Measurements from ENCODE around the gene MED13. TPM values are rescaled to one million over a fixed set of nuclear protein-coding genes. Genes with fewer than 3 reads are reported as not detected.
A peak's percentile ranks its signal among the peaks of the same experiment; 100 is the strongest.

The MED13 gene
- total RNA-seq, 4 donors from 2014 or later = 34.5 to 64.9 (median 52.0) TPM

- peaks cover 9 to 98% (median 25%) of the 10 kb centered on the region in 3 donors for H3K4me1 ChIP-seq
- no peak for ATAC-seq
- no peak for TF ChIP-seq POLR2A (IDR thresholded peaks at IDR 0.05)
- no peak for TF ChIP-seq EP300 (IDR thresholded peaks at IDR 0.05)
- no peak for TF ChIP-seq POLR2AphosphoS5 (IDR thresholded peaks at IDR 0.05)
- no peak for TF ChIP-seq CTCF (IDR thresholded peaks at IDR 0.05)
- no peaks in the 10 kb centered on the region for H3K27me3 ChIP-seq
- H3K9me3 ChIP-seq = no peaks in the 10 kb centered on the region
- WGBS, 2 donors (ENCODE audit: low coverage in 1 of 2) = 29 to 52% methylated on average over 2 to 3 of the region's 3 CpGs
- H3K4me3 ChIP-seq = no peak overlapping the region
- H3K36me3 ChIP-seq = peaks cover 0 to 28% of the 10 kb centered on the region in 2 donors
- H3K27ac ChIP-seq = peak overlapping the region in 1 of 4 donors; percentile 15
Measured at GRCh38 chr17:62059414-62059813, 5.7 kb downstream of the MED13 start.

- no peak for TF ChIP-seq POLR2A (IDR thresholded peaks at IDR 0.05)
- no peak for TF ChIP-seq CTCF (IDR thresholded peaks at IDR 0.05)
- TF ChIP-seq EP300 (IDR thresholded peaks at IDR 0.05) = no peak
- no peak for TF ChIP-seq POLR2AphosphoS5 (IDR thresholded peaks at IDR 0.05)
- 48 to 55% methylated on average over 4 of the region's 4 CpGs for WGBS, 2 donors (ENCODE audit: low coverage in 1 of 2)
- H3K9me3 ChIP-seq = no peaks in the 10 kb centered on the region
- peaks cover 0 to 28% of the 10 kb centered on the region in 2 donors for H3K36me3 ChIP-seq
- no peak overlapping the region for H3K4me3 ChIP-seq
- ATAC-seq = no peak
- no peak overlapping the region for H3K27ac ChIP-seq
- no peaks in the 10 kb centered on the region for H3K27me3 ChIP-seq
- peaks cover 9 to 98% (median 25%) of the 10 kb centered on the region in 3 donors for H3K4me1 ChIP-seq
Measured at GRCh38 chr17:62058611-62059010, 6.5 kb downstream of the MED13 start.

GRCh38 chr17:62057696-62058095 is 7.4 kb downstream of the MED13 start:
- peak overlapping the region in 1 of 4 donors; percentile 19 for H3K27ac ChIP-seq
- H3K9me3 ChIP-seq = no peaks in the 10 kb centered on the region
- 13 to 24% methylated on average over 1 of the region's 1 CpG for WGBS, 2 donors (ENCODE audit: low coverage in 1 of 2)
- no peaks in the 10 kb centered on the region for H3K27me3 ChIP-seq
- no peak for TF ChIP-seq CTCF (IDR thresholded peaks at IDR 0.05)
- no peak for TF ChIP-seq POLR2AphosphoS5 (IDR thresholded peaks at IDR 0.05)
- TF ChIP-seq POLR2A (IDR thresholded peaks at IDR 0.05) = no peak
- TF ChIP-seq EP300 (IDR thresholded peaks at IDR 0.05) = no peak
- H3K4me1 ChIP-seq = peaks cover 10 to 98% (median 23%) of the 10 kb centered on the region in 3 donors
- no peak overlapping the region for H3K4me3 ChIP-seq
- H3K36me3 ChIP-seq = peaks cover 0 to 28% of the 10 kb centered on the region in 2 donors
- no peak for ATAC-seq

GRCh38 chr17:62052765-62053338 is 12.2 kb downstream of the MED13 start:
- 40 to 44% methylated on average over 2 of the region's 2 CpGs for WGBS, 2 donors (ENCODE audit: low coverage in 1 of 2)
- H3K27me3 ChIP-seq = no peaks in the 10 kb centered on the region
- H3K9me3 ChIP-seq = no peaks in the 10 kb centered on the region
- no peak for ATAC-seq
- no peak overlapping the region for H3K27ac ChIP-seq
- no peak overlapping the region for H3K4me3 ChIP-seq
- H3K4me1 ChIP-seq = peaks cover 6 to 58% (median 15%) of the 10 kb centered on the region in 3 donors
- TF ChIP-seq CTCF (IDR thresholded peaks at IDR 0.05) (no peak), POLR2A (IDR thresholded peaks at IDR 0.05) (no peak)
- H3K36me3 ChIP-seq = peaks cover 0 to 54% of the 10 kb centered on the region in 2 donors

- H3K4me1 ChIP-seq = peaks cover 4 to 46% (median 4%) of the 10 kb centered on the region in 3 donors
- H3K9me3 ChIP-seq = no peaks in the 10 kb centered on the region
- H3K36me3 ChIP-seq = peaks cover 0 to 72% of the 10 kb centered on the region in 2 donors
- 67 to 73% methylated on average over 1 to 2 of the region's 2 CpGs for WGBS, 2 donors (ENCODE audit: low coverage in 1 of 2)
- H3K4me3 ChIP-seq = no peak overlapping the region
- no peak overlapping the region for H3K27ac ChIP-seq
- TF ChIP-seq EP300 (IDR thresholded peaks at IDR 0.05) (no peak), POLR2A (IDR thresholded peaks at IDR 0.05) (no peak), POLR2AphosphoS5 (IDR thresholded peaks at IDR 0.05) (no peak), CTCF (IDR thresholded peaks at IDR 0.05) (no peak)
- H3K27me3 ChIP-seq = no peaks in the 10 kb centered on the region
- ATAC-seq = no peak
Measured at GRCh38 chr17:62051053-62051452, 14.0 kb downstream of the MED13 start.

All from gastroesophageal sphincter (tissue), 4 donors.